GM23338 (cell line): ENCODE measurements around the gene TTC1. TPM values are rescaled to one million over a fixed set of nuclear protein-coding genes. Genes with fewer than 3 reads are reported as not detected.
A peak's percentile ranks its signal among the peaks of the same experiment; 100 is the strongest.

Experiments
- ATAC-seq: fragments of 200-7000 bp; cut with Tn5 transposase; 3 replicates; pipeline ENCODE4 v1.9.1; 2020
- DNase-seq: peaks from one replicate; pipeline ENCODE4 v3.0.0-alpha.2; 2015; ENCODE audit warnings: low spot score
- H2AFZ ChIP-seq: fragments of 200-600 bp; sonication (generic); 2 replicates; pipeline ENCODE4 v1.8.0; 2016; ENCODE audit warnings: antibody characterized with exemption, mild to moderate bottlenecking, moderate library complexity
- H3F3A ChIP-seq: fragments of 200-600 bp; sonication (generic); replicated peaks from 2 replicates; pipeline ENCODE4 v1.8.0; 2017; ENCODE audit warnings: antibody characterized with exemption, mixed run types, low read depth
- H3K27ac ChIP-seq: fragments of 200-600 bp; sonication (generic); 2 replicates; pipeline ENCODE4 v1.6.1; 2016; ENCODE audit warnings: low read depth
- H3K27me3 ChIP-seq: fragments of 200-600 bp; sonication (generic); 2 replicates; pipeline ENCODE4 v1.8.0; 2016; ENCODE audit warnings: mild to moderate bottlenecking, mixed run types, moderate library complexity; ENCODE audit not compliant: insufficient read depth
- H3K36me3 ChIP-seq: fragments of 200-600 bp; sonication (generic); 2 replicates; pipeline ENCODE4 v1.8.0; 2016; ENCODE audit warnings: mild to moderate bottlenecking; ENCODE audit not compliant: insufficient read depth
- H3K4me1 ChIP-seq: fragments of 200-600 bp; sonication (generic); 2 replicates; pipeline ENCODE4 v1.8.0; 2016; ENCODE audit warnings: mild to moderate bottlenecking, moderate library complexity; ENCODE audit not compliant: insufficient read depth
- H3K4me2 ChIP-seq: fragments of 200-600 bp; sonication (generic); 2 replicates; pipeline ENCODE4 v1.7.1; 2017; ENCODE audit warnings: mixed run types
- H3K4me3 ChIP-seq: fragments of 200-600 bp; sonication (generic); 2 replicates; pipeline ENCODE4 v1.6.1; 2016; ENCODE audit warnings: mixed run types
- H3K79me2 ChIP-seq: fragments of 200-600 bp; sonication (generic); replicated peaks from 2 replicates; pipeline ENCODE4 v1.8.0; 2017; ENCODE audit warnings: mild to moderate bottlenecking; ENCODE audit not compliant: insufficient read depth
- H3K9me2 ChIP-seq: fragments of 200-600 bp; sonication (generic); 2 replicates; pipeline ENCODE4 v1.8.0; 2017; ENCODE audit not compliant: insufficient read depth
- H4K20me1 ChIP-seq: fragments of 200-600 bp; sonication (generic); replicated peaks from 2 replicates; pipeline ENCODE4 v1.8.0; 2017; ENCODE audit warnings: mild to moderate bottlenecking; ENCODE audit not compliant: insufficient read depth
- H3K27ac Mint-ChIP-seq: 2 replicates; pipeline ENCODE4 v1.8.0; 2020; ENCODE audit warnings: inconsistent platforms, mild to moderate bottlenecking, moderate library complexity, mixed read lengths
- H3K27me3 Mint-ChIP-seq: 3 replicates; pipeline ENCODE4 v1.8.0; 2022; ENCODE audit warnings: low read depth, mild to moderate bottlenecking, moderate library complexity, mixed read lengths, inconsistent platforms; ENCODE audit not compliant: insufficient read depth, poor library complexity
- H3K36me3 Mint-ChIP-seq: 3 replicates; pipeline ENCODE4 v1.8.0; 2021; ENCODE audit warnings: low read depth, mild to moderate bottlenecking, inconsistent platforms, moderate library complexity, mixed read lengths
- H3K4me1 Mint-ChIP-seq: 3 replicates; pipeline ENCODE4 v1.8.0; 2020; ENCODE audit warnings: mild to moderate bottlenecking, inconsistent platforms, mixed read lengths
- H3K4me3 Mint-ChIP-seq: 3 replicates; pipeline ENCODE4 v1.8.0; 2021; ENCODE audit warnings: moderate library complexity, mild to moderate bottlenecking, inconsistent platforms, mixed read lengths
- H3K9me3 Mint-ChIP-seq: 3 replicates; pipeline ENCODE4 v1.8.0; 2020; ENCODE audit warnings: moderate library complexity, mild to moderate bottlenecking, inconsistent platforms, mixed read lengths
- CREB1 ChIP-seq: fragments of 250-450 bp; sonication (Bioruptor Pico); IDR thresholded peaks from 2 replicates; pipeline ENCODE4 v1.5.0; 2020; ENCODE audit warnings: low read depth, mild to moderate bottlenecking, moderate library complexity
- ETS1 ChIP-seq: IDR thresholded peaks from 2 replicates; pipeline ENCODE4 v1.6.1; 2016; ENCODE audit warnings: antibody characterized with exemption
- EZH2phosphoT487 ChIP-seq: fragments of 200-600 bp; sonication (generic); IDR thresholded peaks from one replicate; pipeline ENCODE4 v1.8.1; 2018; ENCODE audit warnings: antibody characterized with exemption; ENCODE audit not compliant: unreplicated experiment
- JUNB ChIP-seq: IDR thresholded peaks from one replicate; pipeline ENCODE4 v1.6.1; 2016; ENCODE audit warnings: antibody characterized with exemption; ENCODE audit not compliant: unreplicated experiment
- POLR2AphosphoS5 ChIP-seq: IDR thresholded peaks from 2 replicates; pipeline ENCODE4 v1.6.1; 2016; ENCODE audit warnings: antibody characterized with exemption, low read depth
- REST ChIP-seq: IDR thresholded peaks from one replicate; pipeline ENCODE4 v1.6.1; 2018; ENCODE audit warnings: antibody characterized with exemption; ENCODE audit not compliant: unreplicated experiment
- STAT1 ChIP-seq: IDR thresholded peaks from one replicate; pipeline ENCODE4 v1.6.1; 2016; ENCODE audit warnings: antibody characterized with exemption; ENCODE audit not compliant: unreplicated experiment
- ZNF114 ChIP-seq: fragments of 250-450 bp; sonication (Bioruptor Pico); IDR thresholded peaks from 2 replicates; pipeline ENCODE4 v1.5.0; 2020; ENCODE audit warnings: mild to moderate bottlenecking, moderate library complexity
- ZNF331 ChIP-seq: fragments of 250-450 bp; sonication (Bioruptor Pico); IDR thresholded peaks from 2 replicates; pipeline ENCODE4 v1.5.0; 2020; ENCODE audit warnings: low read depth, mild to moderate bottlenecking, moderate library complexity
- polyA plus RNA-seq: library from polyadenylated mRNA; unstranded; fragments of >200 nt; fragmentation: Nextera tagmentation; extraction: Ambion mirVana; gene quantifications from 2 replicates; pipeline ENCODE4 v1.2.1, GENCODE V29; 2016
- total RNA-seq: library from RNA; depleted of rRNA; stranded (reverse); fragments of >200 nt; shearing (Covaris generic); gene quantifications from 2 replicates; pipeline ENCODE4 v1.2.3, GENCODE V29; 2014

Gene TTC1
- total and polyA plus RNA-seq, 2 experiments from 2014 or later: 48.9 to 131 TPM

GRCh38 chr5:160087199-160087598 lies 78.3 kb downstream of the TTC1 start:
- no peak for TF ChIP-seq ZNF114
- TF ChIP-seq ETS1: no peak
- no peak for TF ChIP-seq ZNF331 (CRISPR knock-in tag)
- no peak for TF ChIP-seq EZH2phosphoT487
- no peak for TF ChIP-seq CREB1 (CRISPR knock-in tag)
- TF ChIP-seq STAT1: no peak
- no peaks in the 10 kb centered on the region for H4K20me1 ChIP-seq
- peaks cover 5% of the 10 kb centered on the region; the same call in 2 of the 3 replicates for H3K36me3 Mint-ChIP-seq
- H3K79me2 ChIP-seq: no peaks in the 10 kb centered on the region
- no peak overlapping the region for H3K4me3 ChIP-seq
- H3K27me3 ChIP-seq: no peaks in the 10 kb centered on the region
- H3K4me1 Mint-ChIP-seq: peaks cover 19% of the 10 kb centered on the region
- H3K4me1 ChIP-seq: peaks cover 13% of the 10 kb centered on the region
- DNase-seq (no peak), ATAC-seq (peak; percentile 34)
- no peaks in the 10 kb centered on the region for H3K9me2 ChIP-seq
- peaks cover 2% of the 10 kb centered on the region; the same call in 1 of the 2 replicates for H3K36me3 ChIP-seq
- no peaks in the 10 kb centered on the region for H3F3A ChIP-seq
- no peak overlapping the region for H3K4me3 Mint-ChIP-seq
- H2AFZ ChIP-seq: no peak overlapping the region
- no peaks in the 10 kb centered on the region for H3K9me3 Mint-ChIP-seq
- no peak overlapping the region for H3K4me2 ChIP-seq
- H3K27me3 Mint-ChIP-seq: peaks cover 3% of the 10 kb centered on the region
- H3K27ac ChIP-seq: no peak overlapping the region
- no peak overlapping the region for H3K27ac Mint-ChIP-seq

GRCh38 chr5:160088805-160089204 lies 79.9 kb downstream of the TTC1 start:
- Mint-ChIP-seq H3K27ac (no peak overlapping the region; the same call in 1 of the 2 replicates), H3K4me3 (no peak overlapping the region), H3K27me3 (no peaks in the 10 kb centered on the region), H3K9me3 (no peaks in the 10 kb centered on the region), H3K36me3 (peaks cover 21% of the 10 kb centered on the region), H3K4me1 (peaks cover 12% of the 10 kb centered on the region)
- no peak for ATAC-seq
- H3K4me1 ChIP-seq: no peaks in the 10 kb centered on the region
- H3F3A ChIP-seq: no peaks in the 10 kb centered on the region
- H3K27me3 ChIP-seq: no peaks in the 10 kb centered on the region
- 0 out of 2 replicates have a peak, but pooled peaks cover 4% of the 10 kb centered on the region for H3K79me2 ChIP-seq
- H4K20me1 ChIP-seq: no peaks in the 10 kb centered on the region
- TF ChIP-seq POLR2AphosphoS5 (no peak), REST (no peak), JUNB (no peak)
- peak overlapping the region; percentile 43; the same call in 1 of the 2 replicates for H3K27ac ChIP-seq
- no peak overlapping the region for H3K4me3 ChIP-seq
- no peak overlapping the region for H3K4me2 ChIP-seq
- no peak for DNase-seq
- no peak overlapping the region for H2AFZ ChIP-seq
- H3K36me3 ChIP-seq: peaks cover 16% of the 10 kb centered on the region
- H3K9me2 ChIP-seq: no peaks in the 10 kb centered on the region
